GM12874 (cell line): ENCODE measurements around the gene NUP153.
A peak's percentile ranks its signal among the peaks of the same experiment; 100 is the strongest.

Source experiments
- TF ChIP-seq, protein P1 (sequence below): IDR thresholded peaks from 2 replicates; pipeline ENCODE4 v1.5.1; 2011; ENCODE audit warnings: low read depth, mild to moderate bottlenecking, control low read depth, low read length, moderate library complexity; ENCODE audit not compliant: insufficient read depth

The NUP153 gene

DNA sequence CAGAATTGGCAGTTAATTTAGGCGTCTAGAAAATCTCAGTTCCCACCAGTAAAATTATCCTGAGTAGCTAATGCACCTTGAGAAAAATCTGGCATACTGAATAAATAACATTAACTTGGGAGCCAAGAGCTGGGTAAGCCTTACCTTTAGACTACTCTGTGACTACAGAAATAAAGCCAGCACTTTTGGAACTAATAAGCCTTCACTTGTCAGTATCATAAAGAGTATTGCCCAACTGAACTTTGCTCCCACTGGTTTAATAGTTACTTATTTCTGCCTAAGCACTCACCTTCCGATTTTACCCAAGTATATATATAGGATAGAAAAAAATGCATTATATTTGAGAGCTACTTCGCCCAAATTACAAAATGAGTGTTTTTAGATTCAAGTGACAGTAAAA lies 95.9 kb downstream of the NUP153 start:
- TF ChIP-seq, protein P1, sequence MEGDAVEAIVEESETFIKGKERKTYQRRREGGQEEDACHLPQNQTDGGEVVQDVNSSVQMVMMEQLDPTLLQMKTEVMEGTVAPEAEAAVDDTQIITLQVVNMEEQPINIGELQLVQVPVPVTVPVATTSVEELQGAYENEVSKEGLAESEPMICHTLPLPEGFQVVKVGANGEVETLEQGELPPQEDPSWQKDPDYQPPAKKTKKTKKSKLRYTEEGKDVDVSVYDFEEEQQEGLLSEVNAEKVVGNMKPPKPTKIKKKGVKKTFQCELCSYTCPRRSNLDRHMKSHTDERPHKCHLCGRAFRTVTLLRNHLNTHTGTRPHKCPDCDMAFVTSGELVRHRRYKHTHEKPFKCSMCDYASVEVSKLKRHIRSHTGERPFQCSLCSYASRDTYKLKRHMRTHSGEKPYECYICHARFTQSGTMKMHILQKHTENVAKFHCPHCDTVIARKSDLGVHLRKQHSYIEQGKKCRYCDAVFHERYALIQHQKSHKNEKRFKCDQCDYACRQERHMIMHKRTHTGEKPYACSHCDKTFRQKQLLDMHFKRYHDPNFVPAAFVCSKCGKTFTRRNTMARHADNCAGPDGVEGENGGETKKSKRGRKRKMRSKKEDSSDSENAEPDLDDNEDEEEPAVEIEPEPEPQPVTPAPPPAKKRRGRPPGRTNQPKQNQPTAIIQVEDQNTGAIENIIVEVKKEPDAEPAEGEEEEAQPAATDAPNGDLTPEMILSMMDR: no peak

DNA sequence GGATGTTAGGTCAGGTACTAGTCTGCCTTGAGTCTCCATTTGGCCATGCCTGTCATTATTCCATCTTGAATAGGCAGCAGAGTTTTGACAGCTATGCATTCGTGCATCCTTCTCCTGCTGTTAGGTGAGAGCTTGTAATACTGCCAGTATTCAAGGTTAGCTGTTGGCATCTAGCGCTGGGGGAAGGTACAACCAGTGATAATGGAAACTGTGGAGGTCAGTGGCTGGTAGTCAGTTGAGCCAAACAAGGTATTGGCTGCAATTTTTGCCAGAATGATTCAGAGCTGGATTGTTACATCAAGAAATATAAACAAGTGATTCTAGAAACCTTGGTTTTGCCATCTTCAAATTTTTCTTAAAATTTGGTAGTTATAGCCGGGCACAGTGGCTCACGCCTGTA lies 100.1 kb downstream of the NUP153 start:
- TF ChIP-seq, protein P1: no peak

DNA sequence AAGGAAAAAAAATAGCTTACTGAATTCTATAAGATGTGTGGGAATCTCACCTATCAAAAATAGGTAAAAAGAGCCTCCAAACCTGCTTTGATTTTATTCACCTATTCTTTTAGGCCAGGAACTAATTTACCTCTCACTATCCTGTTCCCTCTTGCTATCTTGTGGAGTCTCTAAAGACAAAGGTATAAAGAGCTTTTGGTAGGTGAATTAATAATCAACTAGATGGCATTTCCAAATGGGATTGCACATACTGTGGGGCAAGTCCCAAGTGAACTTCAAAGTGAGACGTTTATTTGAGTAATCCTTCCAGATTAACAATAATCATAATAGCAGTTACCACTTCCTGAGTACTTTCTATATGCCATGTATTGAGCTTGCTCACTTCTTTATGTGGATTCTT lies 103.8 kb downstream of the NUP153 start:
- TF ChIP-seq, protein P1: no peak

DNA sequence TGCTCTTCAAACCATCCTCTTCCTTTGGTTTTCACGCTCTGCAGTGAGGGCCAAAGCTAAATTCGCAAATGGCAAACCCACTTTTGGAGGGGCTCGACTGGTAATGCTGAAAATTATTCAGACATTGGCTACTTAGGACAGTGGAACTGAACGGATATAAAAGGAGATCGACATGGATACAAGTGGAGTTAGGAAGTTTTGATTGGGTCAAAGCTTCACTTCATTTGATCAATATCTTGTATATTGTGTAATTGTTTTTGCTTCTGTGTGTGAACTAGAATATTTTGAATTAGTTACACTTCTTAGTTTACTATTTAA lies 105.4 kb downstream of the NUP153 start:
- TF ChIP-seq, protein P1: no peak

DNA sequence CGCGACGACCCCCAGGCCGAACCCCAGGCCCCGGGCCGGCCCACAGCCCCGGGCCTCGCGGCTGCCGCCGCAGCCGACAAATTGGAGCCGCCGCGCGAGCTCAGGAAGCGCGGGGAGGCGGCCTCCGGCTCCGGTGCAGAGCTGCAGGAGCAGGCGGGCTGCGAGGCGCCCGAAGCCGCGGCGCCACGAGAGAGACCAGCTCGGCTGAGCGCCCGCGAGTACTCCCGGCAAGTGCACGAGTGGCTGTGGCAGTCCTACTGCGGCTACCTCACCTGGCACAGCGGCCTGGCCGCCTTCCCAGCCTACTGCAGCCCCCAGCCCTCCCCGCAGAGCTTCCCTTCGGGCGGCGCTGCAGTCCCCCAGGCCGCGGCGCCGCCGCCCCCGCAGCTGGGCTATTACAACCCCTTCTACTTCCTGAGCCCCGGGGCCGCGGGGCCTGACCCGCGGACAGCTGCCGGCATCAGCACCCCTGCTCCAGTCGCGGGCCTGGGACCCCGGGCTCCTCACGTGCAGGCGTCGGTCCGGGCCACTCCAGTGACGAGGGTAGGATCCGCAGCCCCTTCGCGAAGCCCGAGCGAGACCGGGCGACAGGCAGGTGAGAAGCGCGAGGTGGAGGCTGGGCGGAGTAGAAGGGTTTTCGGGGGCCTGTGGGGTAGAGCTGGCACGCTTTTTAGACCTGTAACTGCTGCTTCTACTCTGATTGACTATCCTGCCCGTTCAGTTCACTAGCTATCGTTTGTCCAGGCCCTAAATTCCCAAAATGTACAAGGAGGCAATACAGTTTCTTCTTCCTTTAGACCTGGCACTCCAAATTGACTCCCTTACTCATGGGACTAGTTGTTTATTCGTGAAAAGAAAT lies 106.0 kb downstream of the NUP153 start:
- TF ChIP-seq, protein P1: no peak

DNA sequence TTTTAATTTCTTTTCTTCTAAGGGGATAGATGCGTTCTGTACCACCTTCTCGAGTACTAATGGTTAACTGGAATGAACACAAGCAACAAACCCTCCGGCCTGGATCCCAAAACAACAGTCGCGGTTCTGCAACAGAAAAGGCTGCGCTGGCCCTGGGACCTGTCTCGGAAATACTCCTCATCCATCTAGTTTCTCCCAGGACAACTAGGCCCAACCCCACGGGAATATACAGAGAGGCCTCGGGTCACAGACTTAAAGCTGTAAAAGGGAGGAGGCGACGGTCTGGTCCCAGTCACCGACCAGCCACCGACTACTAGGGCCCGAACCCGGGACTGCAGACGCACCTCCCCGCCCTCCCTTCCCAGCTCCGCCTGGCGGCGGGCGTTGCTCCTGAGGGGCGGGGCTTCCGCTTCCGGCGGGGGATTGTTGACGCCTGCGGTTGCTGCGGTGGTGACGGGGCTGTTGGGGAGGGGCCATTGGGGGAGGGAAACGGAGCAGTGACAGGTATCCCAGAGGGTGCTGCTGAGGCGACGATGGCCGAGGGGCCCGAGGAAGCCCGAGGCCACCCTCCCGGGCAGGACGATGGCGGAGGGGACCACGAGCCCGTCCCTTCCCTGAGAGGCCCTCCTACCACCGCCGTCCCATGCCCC lies 106.7 kb downstream of the NUP153 start, which contains the start of gene FAM8A1:
Gene FAM8A1 (plus strand): TSS at position 426 of the 650 bp plus-strand sequence. CDS start 108 bp downstream, at position 534.
- TF ChIP-seq, protein P1: peak; percentile 26; the same call in 1 of the 2 replicates

DNA sequence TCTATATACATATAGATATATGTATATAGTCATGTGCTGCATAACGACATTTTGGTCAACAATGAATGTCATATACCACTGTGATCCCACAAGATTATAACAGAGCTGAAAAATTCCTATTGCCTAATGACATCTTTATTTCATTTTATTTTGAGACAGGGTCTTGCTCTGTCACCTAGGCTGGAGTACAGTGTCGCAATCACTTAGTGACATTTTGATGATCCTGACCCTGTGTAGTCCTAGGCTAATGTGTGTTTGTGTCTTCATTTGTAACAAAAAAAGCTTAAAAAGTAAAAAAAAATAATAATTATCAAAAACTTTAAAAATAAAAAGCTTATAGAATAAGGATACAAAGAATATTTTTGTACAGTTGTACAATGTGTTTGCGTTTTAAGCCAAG lies 110.6 kb downstream of the NUP153 start:
- TF ChIP-seq, protein P1: no peak
